ENCODE data around the gene SMIM33. TPM values are rescaled to one million over a fixed set of nuclear protein-coding genes. Genes with fewer than 3 reads are reported as not detected.

Gene SMIM33
- not detected for total RNA-seq

GRCh38 chr5:139470821-139471300 lies at the start of gene SMIM33:
SMIM33 (plus strand) TSS chr5:139471004; CDS start chr5:139471122, 118 bp downstream.
- Histone ChIP-seq H3K27ac (no peak within 1 kb of the TSS), H3K4me3 (no peak within 1 kb of the TSS), H3K9me3 (no peaks in the 10 kb centered on the region), H3K4me1 (peaks cover 33% of the 10 kb centered on the region), H3K36me3 (peaks cover 0 to 3% of the 10 kb centered on the region in 2 donors), H3K27me3 (no peaks in the 10 kb centered on the region)
- TF ChIP-seq POLR2A (IDR thresholded peaks at IDR 0.05), result no peak
- no peak for TF ChIP-seq POLR2AphosphoS5 (IDR thresholded peaks at IDR 0.05; ENCODE audit: insufficient read depth in 1 of 2, low read depth in 1 of 2)
- no peak for TF ChIP-seq CTCF (IDR thresholded peaks at IDR 0.05)
- intact Hi-C loops (cut with DNase I), result loop anchor here (5.0 kb wide), 1 partner anchor 34 kb away; the partner anchor contains the start of gene DNAJC18
- DNase-seq (ENCODE audit: extremely low spot score in 2 of 2), result no peak

GRCh38 chr5:139422307-139422893 lies 48.4 kb upstream of the SMIM33 start:
- Histone ChIP-seq H3K27ac (no peak overlapping the region), H3K9me3 (no peaks in the 10 kb centered on the region), H3K4me1 (peaks cover 5% of the 10 kb centered on the region), H3K27me3 (no peaks in the 10 kb centered on the region), H3K36me3 (peaks cover 0 to 20% of the 10 kb centered on the region in 2 donors), H3K4me3 (no peak overlapping the region)
- intact Hi-C loops (cut with DNase I), result no loop called here
- no peak for DNase-seq (ENCODE audit: extremely low spot score in 2 of 2)
- TF ChIP-seq CTCF (IDR thresholded peaks at IDR 0.05), result peak; percentile 77 to 86 (median 84)
- TF ChIP-seq POLR2A (IDR thresholded peaks at IDR 0.05), result no peak

GRCh38 chr5:139425497-139425896 lies 45.3 kb upstream of the SMIM33 start:
- Histone ChIP-seq H3K27me3 (no peaks in the 10 kb centered on the region), H3K4me1 (no peaks in the 10 kb centered on the region), H3K4me3 (no peak overlapping the region), H3K27ac (no peak overlapping the region), H3K9me3 (no peaks in the 10 kb centered on the region), H3K36me3 (peaks cover 0 to 30% of the 10 kb centered on the region in 2 donors)
- intact Hi-C loops (cut with DNase I), result loop anchor here (5.0 kb wide), 1 partner anchor 92 kb away; no protein-coding TSS in a partner anchor
- TF ChIP-seq POLR2A (IDR thresholded peaks at IDR 0.05) (no peak), CTCF (IDR thresholded peaks at IDR 0.05) (no peak), POLR2AphosphoS5 (IDR thresholded peaks at IDR 0.05; ENCODE audit: insufficient read depth in 1 of 2, low read depth in 1 of 2) (no peak)
- no peak for DNase-seq (ENCODE audit: extremely low spot score in 2 of 2)

GRCh38 chr5:139426203-139426885 lies 44.5 kb upstream of the SMIM33 start:
- no peak overlapping the region for H3K4me3 ChIP-seq
- no peak for DNase-seq (ENCODE audit: extremely low spot score in 2 of 2)
- no peaks in the 10 kb centered on the region for H3K27me3 ChIP-seq
- no peak overlapping the region for H3K27ac ChIP-seq
- no peak for TF ChIP-seq POLR2AphosphoS5 (IDR thresholded peaks at IDR 0.05; ENCODE audit: insufficient read depth in 1 of 2, low read depth in 1 of 2)
- TF ChIP-seq CTCF (IDR thresholded peaks at IDR 0.05), result no peak
- no peak for TF ChIP-seq POLR2A (IDR thresholded peaks at IDR 0.05)
- H3K9me3 ChIP-seq, result no peaks in the 10 kb centered on the region
- intact Hi-C loops (cut with DNase I), result loop anchor here (5.0 kb wide), 1 partner anchor 91 kb away; no protein-coding TSS in a partner anchor
- no peaks in the 10 kb centered on the region for H3K4me1 ChIP-seq
- H3K36me3 ChIP-seq, result peaks cover 0 to 30% of the 10 kb centered on the region in 2 donors

GRCh38 chr5:139430015-139430414 lies 40.8 kb upstream of the SMIM33 start:
- TF ChIP-seq POLR2AphosphoS5 (IDR thresholded peaks at IDR 0.05; ENCODE audit: insufficient read depth in 1 of 2, low read depth in 1 of 2) (no peak), CTCF (IDR thresholded peaks at IDR 0.05) (no peak), POLR2A (IDR thresholded peaks at IDR 0.05) (no peak)
- no peaks in the 10 kb centered on the region for H3K27me3 ChIP-seq
- no peaks in the 10 kb centered on the region for H3K4me1 ChIP-seq
- H3K27ac ChIP-seq, result no peak overlapping the region
- H3K36me3 ChIP-seq, result peaks cover 0 to 33% of the 10 kb centered on the region in 2 donors
- intact Hi-C loops (cut with DNase I), result no loop called here
- H3K9me3 ChIP-seq, result no peaks in the 10 kb centered on the region
- H3K4me3 ChIP-seq, result no peak overlapping the region
- no peak for DNase-seq (ENCODE audit: extremely low spot score in 2 of 2)
